ENCODE measurements around the gene PCDHGA5.
"Not testable (repeated sequence)": the region's sequence is repeated elsewhere in the genome, so short reads cannot be mapped to it uniquely, and the experiment has no call there.

The PCDHGA5 gene

DNA sequence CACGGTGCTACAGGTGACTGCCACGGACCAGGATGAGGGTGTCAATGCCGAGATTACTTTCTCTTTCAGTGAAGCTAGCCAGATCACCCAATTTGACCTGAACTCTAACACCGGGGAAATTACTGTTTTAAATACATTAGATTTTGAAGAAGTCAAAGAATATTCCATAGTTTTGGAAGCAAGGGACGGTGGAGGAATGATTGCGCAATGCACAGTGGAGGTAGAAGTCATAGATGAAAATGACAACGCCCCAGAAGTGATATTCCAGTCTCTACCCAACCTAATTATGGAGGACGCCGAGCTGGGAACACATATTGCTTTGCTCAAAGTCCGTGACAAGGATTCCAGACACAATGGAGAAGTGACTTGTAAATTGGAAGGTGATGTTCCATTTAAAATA lies 24.7 kb downstream of the PCDHGA5 start:
- no peak for TF ChIP-seq ZNF274 (IDR thresholded peaks at IDR 0.05; ENCODE audit: low read depth, low read length)
- no peak overlapping the region; the same call in 1 of the 2 replicates for H3K4me3 ChIP-seq (ENCODE audit: low read length)

DNA sequence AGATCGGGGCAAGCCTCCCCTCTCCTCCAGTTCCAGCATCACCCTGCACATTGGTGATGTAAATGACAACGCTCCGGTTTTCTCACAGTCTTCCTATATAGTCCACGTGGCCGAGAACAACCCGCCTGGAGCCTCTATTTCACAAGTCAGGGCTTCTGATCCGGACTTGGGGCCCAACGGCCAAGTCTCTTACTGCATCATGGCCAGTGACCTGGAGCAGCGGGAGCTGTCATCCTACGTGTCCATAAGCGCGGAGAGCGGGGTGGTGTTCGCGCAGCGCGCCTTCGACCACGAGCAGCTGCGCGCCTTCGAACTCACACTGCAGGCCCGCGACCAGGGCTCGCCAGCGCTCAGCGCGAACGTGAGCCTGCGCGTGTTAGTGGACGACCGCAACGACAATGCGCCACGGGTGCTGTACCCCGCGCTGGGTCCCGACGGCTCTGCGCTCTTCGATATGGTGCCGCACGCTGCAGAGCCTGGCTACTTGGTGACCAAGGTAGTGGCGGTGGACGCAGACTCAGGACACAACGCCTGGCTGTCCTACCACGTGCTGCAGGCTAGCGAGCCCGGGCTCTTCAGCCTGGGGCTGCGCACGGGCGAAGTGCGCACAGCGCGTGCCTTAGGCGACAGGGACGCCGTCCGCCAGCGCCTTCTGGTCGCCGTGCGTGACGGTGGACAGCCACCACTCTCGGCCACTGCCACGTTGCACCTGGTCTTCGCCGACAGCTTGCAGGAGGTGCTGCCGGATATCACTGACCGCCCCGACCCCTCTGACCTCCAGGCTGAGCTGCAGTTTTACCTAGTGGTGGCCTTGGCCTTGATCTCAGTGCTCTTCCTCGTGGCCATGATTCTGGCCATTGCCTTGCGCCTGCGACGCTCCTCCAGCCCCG lies 25.4 kb downstream of the PCDHGA5 start:
- no peak overlapping the region for H3K4me3 ChIP-seq (ENCODE audit: low read length)
- TF ChIP-seq ZNF274 (IDR thresholded peaks at IDR 0.05; ENCODE audit: low read depth, low read length), result no peak

GRCh38 chr5:141392429-141393198 lies 28.7 kb downstream of the PCDHGA5 start, which contains the start of gene PCDHGA8:
TSS of gene PCDHGA8 (plus strand) at chr5:141392633. CDS start at chr5:141392814, 181 bp downstream.
- no peak for TF ChIP-seq ZNF274 (IDR thresholded peaks at IDR 0.05; ENCODE audit: low read depth, low read length)
- no peak within 1 kb of the TSS; the same call in 1 of the 2 replicates for H3K4me3 ChIP-seq (ENCODE audit: low read length)

- no peak for TF ChIP-seq ZNF274 (IDR thresholded peaks at IDR 0.05; ENCODE audit: low read depth, low read length)
- no peak overlapping the region for H3K4me3 ChIP-seq (ENCODE audit: low read length)
Measured at GRCh38 chr5:141393267-141393666, 29.3 kb downstream of the PCDHGA5 start.

GRCh38 chr5:141394401-141395187 lies 30.6 kb downstream of the PCDHGA5 start:
- H3K4me3 ChIP-seq (ENCODE audit: low read length), result not testable (repeated sequence)

- H3K4me3 ChIP-seq (ENCODE audit: low read length), result peak within 1 kb of the TSS; percentile 19; the same call in 1 of the 2 replicates
Measured at GRCh38 chr5:141397756-141398551, 34.0 kb downstream of the PCDHGA5 start, which contains the start of gene PCDHGB5. TSS of gene PCDHGB5 (plus strand) at chr5:141397947. CDS start at chr5:141398128, 181 bp downstream.

GRCh38 chr5:141398608-141399007 lies 34.6 kb downstream of the PCDHGA5 start:
- TF ChIP-seq ZNF274 (IDR thresholded peaks at IDR 0.05; ENCODE audit: low read depth, low read length), result no peak
- H3K4me3 ChIP-seq (ENCODE audit: low read length), result no peak overlapping the region

GRCh38 chr5:141399555-141400258 lies 35.7 kb downstream of the PCDHGA5 start:
- TF ChIP-seq ZNF274 (IDR thresholded peaks at IDR 0.05; ENCODE audit: low read depth, low read length), result no peak
- H3K4me3 ChIP-seq (ENCODE audit: low read length), result no peak overlapping the region

- TF ChIP-seq ZNF274 (IDR thresholded peaks at IDR 0.05; ENCODE audit: low read depth, low read length), result no peak
- H3K4me3 ChIP-seq (ENCODE audit: low read length), result no peak within 1 kb of the TSS; the same call in 1 of the 2 replicates
Measured at GRCh38 chr5:141402553-141403243, 38.7 kb downstream of the PCDHGA5 start, which contains the start of gene PCDHGA9. TSS of gene PCDHGA9 (plus strand) at chr5:141402778. CDS start at chr5:141402953, 175 bp downstream.

DNA sequence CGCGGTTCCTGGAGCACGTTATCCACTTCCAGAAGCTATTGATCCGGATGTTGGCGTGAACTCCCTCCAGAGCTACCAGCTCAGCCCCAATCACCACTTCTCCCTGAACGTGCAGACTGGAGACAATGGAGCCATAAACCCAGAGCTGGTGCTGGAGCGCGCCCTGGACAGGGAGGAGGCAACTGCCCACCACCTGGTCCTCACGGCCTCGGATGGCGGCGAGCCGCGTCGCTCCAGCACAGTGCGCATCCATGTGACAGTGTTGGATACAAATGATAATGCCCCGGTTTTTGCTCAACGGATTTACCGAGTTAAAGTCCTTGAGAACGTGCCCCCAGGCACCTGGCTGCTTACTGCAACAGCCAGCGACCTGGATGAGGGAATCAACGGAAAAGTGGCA lies 39.4 kb downstream of the PCDHGA5 start:
- no peak overlapping the region for H3K4me3 ChIP-seq (ENCODE audit: low read length)
- TF ChIP-seq ZNF274 (IDR thresholded peaks at IDR 0.05; ENCODE audit: low read depth, low read length), result no peak

DNA sequence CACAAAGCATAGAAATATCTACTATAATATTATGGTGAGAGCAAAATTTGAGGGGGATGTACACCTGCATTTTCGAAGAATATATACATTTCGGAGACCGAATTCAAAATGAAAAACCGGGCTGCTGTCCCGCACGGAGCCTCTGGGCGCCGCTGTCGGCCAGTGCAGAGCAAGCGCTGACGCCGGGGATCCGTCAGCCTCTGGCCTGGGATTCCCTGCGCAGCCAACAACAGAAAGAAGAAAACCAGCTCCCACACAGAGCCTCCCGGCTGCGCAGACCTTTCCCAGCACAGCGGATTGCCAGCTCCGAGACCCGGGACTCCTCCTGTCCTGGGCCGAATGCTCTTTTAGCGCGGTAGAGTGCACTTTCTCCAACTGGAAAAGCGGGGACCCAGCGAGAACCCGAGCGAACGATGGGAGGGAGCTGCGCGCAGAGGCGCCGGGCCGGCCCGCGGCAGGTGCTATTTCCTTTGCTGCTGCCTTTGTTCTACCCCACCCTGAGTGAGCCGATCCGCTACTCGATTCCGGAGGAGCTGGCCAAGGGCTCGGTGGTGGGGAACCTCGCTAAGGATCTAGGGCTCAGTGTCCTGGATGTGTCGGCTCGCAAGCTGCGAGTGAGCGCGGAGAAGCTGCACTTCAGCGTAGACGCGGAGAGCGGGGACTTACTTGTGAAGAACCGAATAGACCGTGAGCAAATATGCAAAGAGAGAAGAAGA lies 44.0 kb downstream of the PCDHGA5 start, which contains the start of gene PCDHGB6:
Gene PCDHGB6, plus strand, starts transcription at position 232 of the 716 bp plus-strand sequence. Its CDS starts 182 bp downstream, at position 414.
- peak within 1 kb of the TSS; percentile 33; the same call in 1 of the 2 replicates for H3K4me3 ChIP-seq (ENCODE audit: low read length)

Data from GM08714 (cell line).